H1 (cell line): ENCODE results near the gene NSUN4.
"Not testable (repeated sequence)": the region's sequence is repeated elsewhere in the genome, so short reads cannot be mapped to it uniquely, and the experiment has no call there.

Source experiments
- CEBPB ChIP-seq: IDR thresholded peaks from 2 replicates; pipeline ENCODE4 v1.6.1; 2012; ENCODE audit warnings: low read depth, low read length
- CTCF ChIP-seq, 3 experiments: IDR thresholded peaks; 1 replicate in 2 of 3; 2 replicates in 1 of 3; pipeline versions ENCODE4 v1.5.1 to v1.6.1; 2011; ENCODE audit warnings: low read length in 3 of 3, mild to moderate bottlenecking in 3 of 3, inconsistent platforms in 2 of 3, low read depth in 1 of 3, moderate library complexity in 1 of 3; ENCODE audit not compliant: insufficient read depth in 1 of 3; ENCODE audit errors: control extremely low read depth in 1 of 3
- EP300 ChIP-seq, 2 experiments: IDR thresholded peaks; 1 replicate in 1 of 2; 2 replicates in 1 of 2; pipeline ENCODE4 v1.6.1; 2011 to 2012; ENCODE audit warnings: low read depth in 2 of 2, low read length in 2 of 2, mild to moderate bottlenecking in 2 of 2, borderline replicate concordance in 1 of 2, inconsistent platforms in 1 of 2, moderate library complexity in 1 of 2
- JUN ChIP-seq: IDR thresholded peaks from 2 replicates; pipeline ENCODE4 v1.6.1; 2011; ENCODE audit warnings: low read depth, mild to moderate bottlenecking, improper control_type of control experiment, low read length
- POLR2A ChIP-seq, 2 experiments: IDR thresholded peaks; 1 replicate in 1 of 2; 2 replicates in 1 of 2; pipeline ENCODE4 v1.6.1; 2011; ENCODE audit warnings: low read depth in 2 of 2, low read length in 2 of 2, mild to moderate bottlenecking in 2 of 2; ENCODE audit errors: control extremely low read depth in 1 of 2
- POLR2AphosphoS5 ChIP-seq: IDR thresholded peaks from 2 replicates; pipeline ENCODE4 v1.6.1; 2011; ENCODE audit warnings: low read depth, low read length
- RNF2 ChIP-seq: fragments of 200-900, 300-1000 bp; sonication (generic); IDR thresholded peaks from 2 replicates; pipeline ENCODE4 v1.7.1; 2016; ENCODE audit warnings: borderline replicate concordance, low read depth, mild to moderate bottlenecking, antibody characterized with exemption, low read length; ENCODE audit not compliant: poor library complexity, severe bottlenecking; ENCODE audit errors: missing control alignments
- SIN3A ChIP-seq, 2 experiments: IDR thresholded peaks in 1 of 2; conservative IDR thresholded peaks in 1 of 2; 2 replicates each; pipeline ENCODE4 v1.6.1; 2011 to 2012; ENCODE audit warnings: low read length in 2 of 2, improper control_type of control experiment in 1 of 2, low read depth in 1 of 2, mild to moderate bottlenecking in 1 of 2
- SP1 ChIP-seq: IDR thresholded peaks from 2 replicates; pipeline ENCODE4 v1.6.1; 2011; ENCODE audit warnings: low read depth, low read length

- not testable (repeated sequence) for TF ChIP-seq CEBPB; POLR2A (IDR thresholded peaks at IDR 0.05; ENCODE audit: control extremely low read depth in 1 of 2, low read depth in 2 of 2, low read length in 2 of 2); CTCF (IDR thresholded peaks at IDR 0.05; ENCODE audit: control extremely low read depth in 1 of 3, insufficient read depth in 1 of 3, low read depth in 1 of 3, low read length in 3 of 3); SIN3A (conservative IDR thresholded peaks at IDR 0.05 in 1 of 2, IDR thresholded peaks at IDR 0.05 in 1 of 2; ENCODE audit: low read depth in 1 of 2, low read length in 2 of 2); RNF2; EP300 (IDR thresholded peaks at IDR 0.05; ENCODE audit: borderline replicate concordance in 1 of 2, low read depth in 2 of 2, low read length in 2 of 2); JUN; POLR2AphosphoS5; SP1
Measured at GRCh38 chr1:46322191-46322590, 18.4 kb upstream of the NSUN4 start.
